ENCODE data around the gene FBXW8. TPM values are rescaled to one million over a fixed set of nuclear protein-coding genes. Genes with fewer than 3 reads are reported as not detected.

The FBXW8 gene
- total RNA-seq, 2 donors from 2014 or later, result 26.1 to 34.7 TPM

DNA sequence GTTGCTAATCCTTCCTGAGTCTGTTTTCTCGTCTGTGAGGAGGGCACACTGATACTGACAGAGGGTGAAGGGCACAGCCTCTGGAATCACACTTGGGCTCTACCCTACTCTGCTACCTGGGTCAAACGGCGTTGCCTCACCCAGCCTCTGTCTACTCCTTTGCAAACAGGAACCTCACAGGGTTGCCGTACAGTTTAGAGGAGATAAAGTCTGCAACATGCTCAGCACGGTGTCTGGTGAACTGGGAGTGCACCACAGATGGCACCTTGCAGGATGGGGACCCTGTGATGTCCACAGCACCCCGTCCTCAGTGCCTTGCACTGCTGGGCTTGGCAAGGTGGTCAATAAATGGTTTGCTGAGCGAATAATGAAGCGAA is 150.2 kb downstream of the FBXW8 start:
- DNase-seq, result no peak
- no peak overlapping the region for H3K4me3 Mint-ChIP-seq
- H3K9me3 Mint-ChIP-seq, result no peaks in the 10 kb centered on the region
- no peaks in the 10 kb centered on the region for H3K36me3 ChIP-seq (ENCODE audit: control insufficient read depth, insufficient read depth, low read length)
- H3K9ac ChIP-seq (ENCODE audit: extremely low read depth, low read length, poor library complexity, severe bottlenecking), result no peak overlapping the region
- no peaks in the 10 kb centered on the region for H3K27me3 Mint-ChIP-seq (ENCODE audit: insufficient read depth)
- TF ChIP-seq, protein P1, sequence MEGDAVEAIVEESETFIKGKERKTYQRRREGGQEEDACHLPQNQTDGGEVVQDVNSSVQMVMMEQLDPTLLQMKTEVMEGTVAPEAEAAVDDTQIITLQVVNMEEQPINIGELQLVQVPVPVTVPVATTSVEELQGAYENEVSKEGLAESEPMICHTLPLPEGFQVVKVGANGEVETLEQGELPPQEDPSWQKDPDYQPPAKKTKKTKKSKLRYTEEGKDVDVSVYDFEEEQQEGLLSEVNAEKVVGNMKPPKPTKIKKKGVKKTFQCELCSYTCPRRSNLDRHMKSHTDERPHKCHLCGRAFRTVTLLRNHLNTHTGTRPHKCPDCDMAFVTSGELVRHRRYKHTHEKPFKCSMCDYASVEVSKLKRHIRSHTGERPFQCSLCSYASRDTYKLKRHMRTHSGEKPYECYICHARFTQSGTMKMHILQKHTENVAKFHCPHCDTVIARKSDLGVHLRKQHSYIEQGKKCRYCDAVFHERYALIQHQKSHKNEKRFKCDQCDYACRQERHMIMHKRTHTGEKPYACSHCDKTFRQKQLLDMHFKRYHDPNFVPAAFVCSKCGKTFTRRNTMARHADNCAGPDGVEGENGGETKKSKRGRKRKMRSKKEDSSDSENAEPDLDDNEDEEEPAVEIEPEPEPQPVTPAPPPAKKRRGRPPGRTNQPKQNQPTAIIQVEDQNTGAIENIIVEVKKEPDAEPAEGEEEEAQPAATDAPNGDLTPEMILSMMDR (conservative IDR thresholded peaks at IDR 0.05), result no peak
- 88 to 95% methylated on average over 6 to 8 of the region's 8 CpGs for WGBS, 2 experiments (ENCODE audit: insufficient coverage in 1 of 2, insufficient read length in 1 of 2)
- H3K27ac ChIP-seq (ENCODE audit: low read depth, low read length), result peak overlapping the region; percentile 59
- no peaks in the 10 kb centered on the region for H3K27me3 ChIP-seq (ENCODE audit: control insufficient read depth, insufficient read depth, low read length, poor library complexity, severe bottlenecking)
- H3K4me3 ChIP-seq (ENCODE audit: low read length), result no peak overlapping the region
- H3K27ac Mint-ChIP-seq, result peak overlapping the region; percentile 62
- no peaks in the 10 kb centered on the region for H3K9me3 ChIP-seq (ENCODE audit: control insufficient read depth, low read length)
- peaks cover 30% of the 10 kb centered on the region for H3K4me1 Mint-ChIP-seq
- H3K4me1 ChIP-seq (ENCODE audit: control insufficient read depth, insufficient read depth, low read length), result peaks cover 6% of the 10 kb centered on the region
- peaks cover 6% of the 10 kb centered on the region for H3K36me3 Mint-ChIP-seq (ENCODE audit: low read depth)

- no peak overlapping the region for H3K9ac ChIP-seq (ENCODE audit: extremely low read depth, low read length, poor library complexity, severe bottlenecking)
- no peaks in the 10 kb centered on the region for H3K27me3 ChIP-seq (ENCODE audit: control insufficient read depth, insufficient read depth, low read length, poor library complexity, severe bottlenecking)
- no peaks in the 10 kb centered on the region for H3K36me3 ChIP-seq (ENCODE audit: control insufficient read depth, insufficient read depth, low read length)
- Mint-ChIP-seq H3K36me3 (ENCODE audit: low read depth) (peaks cover 6% of the 10 kb centered on the region), H3K4me1 (peaks cover 30% of the 10 kb centered on the region), H3K9me3 (no peaks in the 10 kb centered on the region), H3K4me3 (no peak overlapping the region), H3K27ac (no peak overlapping the region), H3K27me3 (ENCODE audit: insufficient read depth) (no peaks in the 10 kb centered on the region)
- no peak for DNase-seq
- no peak overlapping the region for H3K27ac ChIP-seq (ENCODE audit: low read depth, low read length)
- no peak overlapping the region for H3K4me3 ChIP-seq (ENCODE audit: low read length)
- no peaks in the 10 kb centered on the region for H3K9me3 ChIP-seq (ENCODE audit: control insufficient read depth, low read length)
- TF ChIP-seq, protein P1 (conservative IDR thresholded peaks at IDR 0.05), result no peak
- H3K4me1 ChIP-seq (ENCODE audit: control insufficient read depth, insufficient read depth, low read length), result peaks cover 6% of the 10 kb centered on the region
- WGBS, 2 experiments (ENCODE audit: insufficient coverage in 1 of 2, insufficient read length in 1 of 2), result 94 to 100% methylated on average over 1 to 3 of the region's 4 CpGs
These were observed 150.9 kb downstream of the FBXW8 start for GRCh38 chr12:117061555-117062079.

GRCh38 chr12:117063162-117063911 is 152.6 kb downstream of the FBXW8 start:
- Histone ChIP-seq H3K9me3 (ENCODE audit: control insufficient read depth, low read length) (no peaks in the 10 kb centered on the region), H3K27ac (ENCODE audit: low read depth, low read length) (no peak overlapping the region), H3K4me1 (ENCODE audit: control insufficient read depth, insufficient read depth, low read length) (peaks cover 6% of the 10 kb centered on the region), H3K9ac (ENCODE audit: extremely low read depth, low read length, poor library complexity, severe bottlenecking) (no peak overlapping the region), H3K36me3 (ENCODE audit: control insufficient read depth, insufficient read depth, low read length) (no peaks in the 10 kb centered on the region), H3K4me3 (ENCODE audit: low read length) (no peak overlapping the region), H3K27me3 (ENCODE audit: control insufficient read depth, insufficient read depth, low read length, poor library complexity, severe bottlenecking) (no peaks in the 10 kb centered on the region)
- DNase-seq, result no peak
- Mint-ChIP-seq H3K4me3 (no peak overlapping the region), H3K4me1 (peaks cover 30% of the 10 kb centered on the region), H3K9me3 (no peaks in the 10 kb centered on the region), H3K27me3 (ENCODE audit: insufficient read depth) (no peaks in the 10 kb centered on the region), H3K27ac (peak overlapping the region; percentile 48), H3K36me3 (ENCODE audit: low read depth) (peaks cover 3% of the 10 kb centered on the region)
- 80 to 88% methylated on average over 2 to 16 of the region's 16 CpGs for WGBS, 2 experiments (ENCODE audit: insufficient coverage in 1 of 2, insufficient read length in 1 of 2)
- TF ChIP-seq, protein P1 (conservative IDR thresholded peaks at IDR 0.05), result no peak

Measured in endodermal cell (in vitro differentiated cells).